Stimulated activated naive CD8-positive, alpha-beta T cell treated with anti-CD3 and anti-CD28 coated beads, Interleukin-15, Interleukin-2, amounts not matched to agents 100 U/mL and 50 U/mL, for 24 hours (primary cell): ENCODE data around the gene NOS1AP.
"Not testable (repeated sequence)": the region's sequence is repeated elsewhere in the genome, so short reads cannot be mapped to it uniquely, and the experiment has no call there.

Source experiments
- ATAC-seq: fragments of 150-1000 bp; cut with Tn5 transposase; one replicate; pipeline ENCODE4 v1.10.0; 2021
- DNase-seq: peaks from one replicate; pipeline ENCODE4 v3.0.0; 2021

NOS1AP gene

GRCh38 chr1:162416215-162416614 lies 346.7 kb downstream of the NOS1AP start:
- ATAC-seq (no peak), DNase-seq (no peak)

- DNase-seq, result no peak
- no peak for ATAC-seq
Observed at GRCh38 chr1:162416909-162417308, 347.4 kb downstream of the NOS1AP start.

GRCh38 chr1:162417650-162418049 lies 348.2 kb downstream of the NOS1AP start:
- ATAC-seq, result no peak

DNA sequence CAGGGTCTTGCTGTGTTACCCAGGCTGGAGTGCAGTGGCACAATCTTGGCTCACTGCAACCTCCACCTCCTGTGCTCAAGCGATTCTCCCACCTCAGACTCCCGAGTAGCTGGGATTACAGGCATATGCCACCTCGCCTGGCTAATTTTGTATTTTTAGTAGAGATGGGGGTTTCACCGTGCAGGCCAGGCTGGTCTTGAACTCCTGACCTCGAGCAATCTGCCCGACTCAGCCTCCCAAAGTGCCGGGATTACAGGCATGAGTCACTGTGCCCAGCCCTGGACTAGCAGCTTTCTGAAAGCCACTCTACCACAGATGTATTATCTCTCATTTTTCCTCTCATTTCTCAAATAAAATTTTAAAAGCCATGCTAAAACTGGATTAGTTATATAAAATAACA lies 349.1 kb downstream of the NOS1AP start:
- DNase-seq, ATAC-seq: not testable (repeated sequence)

More at GRCh38 chr1:162417650-162418049, 348.2 kb downstream of the NOS1AP start:
- DNase-seq, result no peak

DNA sequence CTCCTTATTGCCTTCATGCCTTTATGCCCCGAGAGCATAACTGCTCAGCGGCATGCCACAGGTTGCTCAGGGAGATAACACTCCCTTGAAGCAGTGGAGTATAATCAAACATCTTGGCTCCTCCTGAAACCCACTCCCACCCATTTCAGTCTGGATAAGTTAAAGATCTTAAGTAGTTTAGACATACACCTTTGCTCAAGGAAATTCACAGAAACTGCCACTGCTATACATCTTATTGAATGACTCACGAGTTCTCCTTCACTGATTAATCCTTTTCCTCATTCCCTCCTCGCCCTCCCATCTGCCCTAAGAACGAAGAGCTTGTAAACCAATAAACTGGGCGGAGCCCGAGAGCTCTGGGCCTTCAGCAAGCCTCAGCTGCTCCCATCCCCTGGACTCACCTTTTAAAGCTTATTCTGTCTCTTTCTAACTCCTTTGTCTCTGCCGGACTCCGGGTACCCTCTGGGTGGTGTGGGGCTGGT lies 350.0 kb downstream of the NOS1AP start:
- ATAC-seq, DNase-seq: not testable (repeated sequence)
